Colonic mucosa (tissue), 4 donors: ENCODE data around the gene COG6. TPM values are rescaled to one million over a fixed set of nuclear protein-coding genes. Genes with fewer than 3 reads are reported as not detected.

Source experiments
- DNase-seq: peaks from one replicate; pipeline ENCODE4 v3.0.0-alpha.2; 2020
- H3K27ac ChIP-seq: fragments of 200-600 bp; one replicate; pipeline ENCODE4 v1.8.0; 2021
- H3K27me3 ChIP-seq: fragments of 200-600 bp; one replicate; pipeline ENCODE4 v1.8.0; 2021
- H3K36me3 ChIP-seq: fragments of 200-600 bp; one replicate; pipeline ENCODE4 v1.8.0; 2021
- H3K4me1 ChIP-seq: fragments of 200-600 bp; one replicate; pipeline ENCODE4 v1.8.0; 2021; ENCODE audit warnings: mild to moderate bottlenecking
- H3K4me3 ChIP-seq: fragments of 200-600 bp; one replicate; pipeline ENCODE4 v1.8.0; 2021
- H3K9ac ChIP-seq, 2 donors: one replicate each; pipeline ENCODE4 v1.7.0; 2013; ENCODE audit warnings: control low read depth in 2 of 2, low read depth in 2 of 2, low read length in 2 of 2
- H3K9me3 ChIP-seq: fragments of 200-600 bp; one replicate; pipeline ENCODE4 v1.8.0; 2021
- CTCF ChIP-seq: fragments of 200-600 bp; IDR thresholded peaks from one replicate; pipeline ENCODE4 v1.8.0; 2022; ENCODE audit warnings: antibody characterized with exemption, mild to moderate bottlenecking
- intact Hi-C: fragments of 100-400 bp; cut with DNase I; formaldehyde crosslinking; loops from one replicate; pipeline ENCODE4 v1.14.1; 2022
- total RNA-seq, 2 donors: library from RNA; stranded (reverse); fragmentation: NEBNext Ultra II Directional in 1 of 2; extraction: Animal tissue kit (Norgen Biotek cat#: 25700) in 1 of 2; gene quantifications; one replicate each; pipeline ENCODE4 v1.2.1, GENCODE V29; 2021
- donor health status: healthy.
- donor health status: DM: no; HTN: no; CAD: no.
- donor health status: DM: no; HTN: no; CAD: no.

COG6 gene
- total RNA-seq, 2 donors from 2014 or later = 31.9 to 37.0 TPM

- Histone ChIP-seq H3K27ac (no peak overlapping the region), H3K4me3 (no peak overlapping the region), H3K9ac (no peak overlapping the region), H3K9me3 (no peaks in the 10 kb centered on the region), H3K4me1 (no peaks in the 10 kb centered on the region), H3K36me3 (no peaks in the 10 kb centered on the region), H3K27me3 (no peaks in the 10 kb centered on the region)
- TF ChIP-seq CTCF = no peak
- intact Hi-C loops = loop anchor here (10.0 kb wide), 2 partner anchors 996 to 1086 kb away; partner anchors contain the start of gene MRPS31
- no peak for DNase-seq
Measured at GRCh38 chr13:39688699-39689405, 33.4 kb downstream of the COG6 start.

- Histone ChIP-seq H3K36me3 (no peaks in the 10 kb centered on the region), H3K9me3 (no peaks in the 10 kb centered on the region), H3K27me3 (no peaks in the 10 kb centered on the region), H3K9ac (no peak overlapping the region), H3K4me1 (no peaks in the 10 kb centered on the region), H3K27ac (no peak overlapping the region), H3K4me3 (no peak overlapping the region)
- intact Hi-C loops = no loop called here
- TF ChIP-seq CTCF = no peak
- no peak for DNase-seq
Measured at GRCh38 chr13:39692660-39693438, 37.4 kb downstream of the COG6 start.

DNA sequence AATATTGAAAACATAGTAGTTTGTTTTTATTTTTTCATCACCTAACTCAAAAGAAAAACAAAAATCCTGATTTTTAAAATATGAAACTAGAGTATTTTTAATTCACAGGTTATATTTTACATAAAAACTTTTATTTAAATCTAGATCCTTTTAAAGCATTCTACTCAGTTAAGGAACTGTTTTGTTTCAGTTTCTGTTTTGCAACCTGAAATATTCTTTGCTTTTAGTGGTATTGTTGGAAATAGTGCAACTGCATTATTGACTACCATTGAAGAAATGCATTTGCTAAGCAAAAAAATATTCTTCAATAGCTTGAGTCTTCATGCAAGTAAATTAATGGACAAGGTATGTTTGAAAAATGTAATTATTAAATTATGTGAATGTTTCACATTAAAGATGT is 43.8 kb downstream of the COG6 start:
- H3K36me3 ChIP-seq = no peaks in the 10 kb centered on the region
- H3K4me3 ChIP-seq = no peak overlapping the region
- no peaks in the 10 kb centered on the region for H3K4me1 ChIP-seq
- intact Hi-C loops = no loop called here
- H3K27ac ChIP-seq = no peak overlapping the region
- H3K27me3 ChIP-seq = no peaks in the 10 kb centered on the region
- TF ChIP-seq CTCF = no peak
- H3K9me3 ChIP-seq = no peaks in the 10 kb centered on the region
- DNase-seq = no peak
- no peak overlapping the region for H3K9ac ChIP-seq

- no peak for DNase-seq
- intact Hi-C loops = no loop called here
- no peak for TF ChIP-seq CTCF
- Histone ChIP-seq H3K4me1 (no peaks in the 10 kb centered on the region), H3K27ac (no peak overlapping the region), H3K27me3 (no peaks in the 10 kb centered on the region), H3K9ac (no peak overlapping the region), H3K9me3 (no peaks in the 10 kb centered on the region), H3K36me3 (no peaks in the 10 kb centered on the region), H3K4me3 (no peak overlapping the region)
Measured at GRCh38 chr13:39712626-39713025, 57.2 kb downstream of the COG6 start.

GRCh38 chr13:39729156-39729555 is 73.7 kb downstream of the COG6 start:
- H3K27me3 ChIP-seq = no peaks in the 10 kb centered on the region
- H3K4me3 ChIP-seq = no peak overlapping the region
- H3K9me3 ChIP-seq = no peaks in the 10 kb centered on the region
- H3K27ac ChIP-seq = no peak overlapping the region
- no peak for DNase-seq
- intact Hi-C loops = no loop called here
- no peak overlapping the region for H3K9ac ChIP-seq
- no peaks in the 10 kb centered on the region for H3K36me3 ChIP-seq
- no peak for TF ChIP-seq CTCF
- no peaks in the 10 kb centered on the region for H3K4me1 ChIP-seq
